Amniotic epithelial cell (primary cell): ENCODE measurements around the gene GSTA3.
"Not testable (repeated sequence)": the region's sequence is repeated elsewhere in the genome, so short reads cannot be mapped to it uniquely, and the experiment has no call there.

Source experiments
- DNase-seq: peaks from one replicate; pipeline ENCODE4 v3.0.0-alpha.2; 2010; ENCODE audit warnings: low read depth

Gene GSTA3

DNA sequence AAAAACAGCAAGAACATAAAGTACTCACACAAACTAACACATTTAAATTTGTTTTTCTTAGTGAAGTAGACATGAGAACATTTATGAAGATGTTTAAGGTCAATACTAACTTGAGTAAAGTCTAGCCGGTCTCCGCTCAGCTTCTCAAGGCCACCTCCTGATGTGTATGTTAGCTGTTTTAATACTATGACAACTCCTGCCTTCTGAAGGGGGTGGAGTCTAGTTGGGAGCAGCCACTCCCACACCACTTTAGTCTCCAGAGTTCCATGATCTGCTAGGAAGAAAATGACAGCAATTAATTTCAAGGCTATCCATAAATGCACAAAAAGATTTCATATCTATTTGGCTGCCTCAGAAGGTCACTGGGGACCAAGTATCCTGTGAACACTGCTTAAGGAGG lies at the start of gene GSTA3:
Gene GSTA3, minus strand, starts transcription at position 168 of the 400 bp plus-strand sequence. CDS start 3,864 bp downstream, outside the sequence.
- DNase-seq: no peak

GRCh38 chr6:52958546-52959255 lies 49.2 kb upstream of the GSTA3 start:
- DNase-seq: no peak

DNA sequence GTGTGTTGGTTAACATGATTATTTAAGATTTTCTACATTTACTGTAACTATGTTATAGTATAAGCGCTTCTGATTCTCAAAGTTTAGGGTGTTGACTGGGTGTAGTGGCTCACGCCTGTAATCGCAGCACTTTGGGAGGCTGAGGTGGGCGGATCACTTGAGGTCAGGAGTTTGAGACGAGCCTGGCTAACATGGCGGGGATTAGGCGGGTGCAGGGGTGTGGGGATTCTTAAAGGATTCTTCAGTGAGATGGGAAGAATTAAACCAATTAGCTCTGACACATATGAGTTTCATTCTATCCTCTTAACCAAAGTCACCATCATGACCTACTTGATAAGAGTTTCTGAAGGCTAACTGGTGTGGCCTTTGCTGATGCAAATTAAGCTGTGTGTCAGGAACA lies 46.4 kb upstream of the GSTA3 start:
- DNase-seq: no peak

DNA sequence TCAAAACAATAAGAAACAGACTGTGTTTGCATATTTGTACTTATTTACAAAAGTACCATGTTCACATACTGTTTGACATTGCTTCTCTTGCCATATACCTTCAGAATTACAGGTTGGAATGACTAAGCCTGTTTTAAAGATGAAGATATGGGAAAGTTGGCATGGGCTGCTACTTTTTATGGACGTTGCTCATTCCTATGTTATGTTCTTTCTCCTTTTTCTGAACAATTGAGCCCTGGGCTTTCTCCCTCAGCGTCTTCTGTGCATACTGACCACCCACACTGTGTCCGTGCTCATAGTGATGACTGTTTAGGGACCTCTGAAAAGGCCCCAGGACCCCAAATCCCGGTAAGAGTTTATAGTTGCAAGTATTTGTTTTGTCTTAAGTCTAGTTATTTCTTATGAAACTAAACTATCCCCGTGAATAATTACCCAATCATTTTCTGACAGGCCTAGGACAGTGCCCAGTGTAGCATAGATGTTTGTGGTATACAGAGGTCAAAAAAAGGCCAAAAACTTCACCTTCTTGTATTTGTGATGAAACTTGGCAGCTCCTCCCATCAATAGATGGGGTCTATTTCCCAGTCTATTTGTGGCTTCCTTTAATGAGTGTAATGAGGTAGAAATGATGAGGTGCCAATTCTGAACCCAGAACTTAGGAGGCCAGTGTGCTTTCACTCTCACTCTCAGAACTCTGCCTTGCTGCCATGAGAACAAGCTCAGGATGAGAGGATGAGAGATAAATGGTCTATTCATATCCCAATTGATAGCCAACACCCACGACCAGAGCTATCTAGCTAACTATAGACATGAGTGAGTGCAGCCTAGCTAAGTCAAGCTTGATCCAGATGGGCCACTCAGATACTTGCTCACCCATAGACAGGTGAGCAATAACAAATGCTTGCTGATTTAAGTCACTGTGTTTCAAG lies 44.7 kb upstream of the GSTA3 start:
- no peak for DNase-seq

GRCh38 chr6:52946306-52946705 lies 36.8 kb upstream of the GSTA3 start:
- DNase-seq: no peak

DNA sequence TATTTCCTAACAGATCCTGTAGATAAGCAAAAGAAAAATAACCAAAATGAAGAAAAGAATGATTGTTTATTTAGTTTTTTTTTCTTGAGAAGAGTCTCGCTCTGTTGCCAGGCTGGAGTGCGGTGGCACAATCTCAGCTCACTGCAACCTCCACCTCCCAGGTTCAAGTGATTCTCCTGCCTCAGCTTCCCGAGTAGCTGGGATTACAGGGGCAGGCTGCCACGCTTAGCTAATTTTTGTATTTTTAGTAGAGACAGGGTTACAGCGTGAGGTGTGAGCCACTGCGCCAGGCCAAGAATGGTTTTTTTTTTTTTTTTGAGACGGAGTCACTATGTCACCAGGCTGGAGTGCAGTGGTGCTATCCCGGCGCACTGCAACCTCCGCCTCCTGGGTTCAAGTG lies 33.3 kb upstream of the GSTA3 start:
- not testable (repeated sequence) for DNase-seq

- DNase-seq: no peak
Observed at GRCh38 chr6:52942221-52942620, 32.7 kb upstream of the GSTA3 start.

- no peak for DNase-seq
Observed at GRCh38 chr6:52937908-52938307, 28.4 kb upstream of the GSTA3 start.

- DNase-seq: peak; percentile 16
Observed at GRCh38 chr6:52933778-52934177, 24.3 kb upstream of the GSTA3 start.

DNA sequence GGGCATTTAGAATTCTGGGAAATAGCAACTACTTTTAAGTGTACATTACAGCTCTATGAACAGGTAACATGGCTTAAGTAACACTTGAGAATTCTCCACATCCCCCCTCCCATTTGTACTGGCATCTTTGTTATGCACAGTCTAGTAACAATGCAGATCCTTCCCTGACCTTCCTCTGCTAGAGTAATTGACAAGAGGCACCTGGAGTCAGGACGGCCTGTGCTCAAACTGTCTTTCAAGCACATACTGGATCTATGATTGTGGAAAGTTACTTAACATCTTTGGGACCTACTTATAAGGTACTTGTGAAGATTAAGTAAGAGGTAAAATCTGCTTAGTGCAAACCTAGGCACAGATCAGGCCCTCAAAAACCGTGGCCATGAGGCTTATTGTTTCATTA lies 21.9 kb upstream of the GSTA3 start:
- no peak for DNase-seq

DNA sequence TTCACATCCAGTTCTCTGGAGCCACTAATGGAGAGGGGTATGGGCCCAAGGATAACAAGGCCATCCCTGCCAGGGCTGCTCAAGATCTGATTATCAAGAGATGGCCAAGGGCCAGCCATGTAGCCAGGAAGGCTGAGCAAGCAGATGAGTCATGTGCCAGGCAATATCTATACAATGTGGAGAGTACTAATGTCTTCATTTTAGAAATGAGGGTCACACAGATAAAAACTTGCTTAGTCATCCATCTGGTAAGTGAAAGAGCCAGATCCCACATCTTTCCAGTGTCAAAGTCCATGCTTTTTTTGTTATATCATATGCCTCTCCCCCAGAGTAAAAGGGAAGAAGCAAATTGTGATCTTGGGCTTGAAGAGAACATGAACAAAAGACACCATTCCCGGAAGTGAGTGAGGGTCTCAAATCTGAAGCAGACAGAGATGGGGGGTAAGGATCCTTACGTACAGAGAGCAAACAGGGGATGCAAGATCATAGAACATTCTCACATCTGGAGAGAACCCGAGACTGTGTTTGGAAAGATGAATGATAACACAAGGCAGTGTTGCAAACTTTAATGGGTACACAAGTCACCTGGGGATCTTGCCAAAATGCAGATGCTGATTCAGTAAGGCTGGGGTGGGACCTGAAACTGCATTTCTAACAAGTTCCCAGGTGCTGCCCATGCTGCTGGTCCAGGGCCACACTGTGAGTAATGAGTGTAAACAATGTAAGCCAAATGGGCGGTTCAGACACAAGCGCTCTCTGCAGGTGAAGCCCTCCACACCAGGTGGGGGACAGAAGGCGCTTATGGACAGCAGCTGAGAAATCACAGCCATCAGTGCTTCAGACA lies 20.0 kb upstream of the GSTA3 start:
- peak; percentile 92 for DNase-seq

- DNase-seq: no peak
Observed at GRCh38 chr6:52927451-52927850, 18.0 kb upstream of the GSTA3 start.

- no peak for DNase-seq
Observed at GRCh38 chr6:52925919-52926792, 16.7 kb upstream of the GSTA3 start.

GRCh38 chr6:52925042-52925441 lies 15.5 kb upstream of the GSTA3 start:
- DNase-seq: no peak

GRCh38 chr6:52923689-52924088 lies 14.2 kb upstream of the GSTA3 start:
- DNase-seq: not testable (repeated sequence)

DNA sequence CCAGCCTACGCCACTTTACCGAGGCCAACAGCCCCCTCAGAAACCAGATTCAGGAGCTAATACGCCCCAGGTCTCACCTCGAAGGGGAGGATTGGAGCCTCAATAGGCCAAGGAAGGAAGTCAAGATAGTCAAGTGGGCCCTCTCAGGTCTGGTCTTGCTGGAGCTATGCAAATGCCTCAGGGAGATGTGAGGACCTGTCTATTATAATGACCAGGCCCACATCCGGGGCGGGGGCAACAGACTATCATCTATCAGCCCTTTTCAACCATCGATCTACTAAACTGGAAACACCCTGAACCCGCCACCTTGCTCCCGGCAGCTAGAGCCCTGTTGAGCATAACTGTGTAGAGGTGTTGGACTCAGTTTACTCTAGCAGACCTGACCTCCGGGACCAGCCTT lies 12.7 kb upstream of the GSTA3 start:
- DNase-seq: no peak

DNA sequence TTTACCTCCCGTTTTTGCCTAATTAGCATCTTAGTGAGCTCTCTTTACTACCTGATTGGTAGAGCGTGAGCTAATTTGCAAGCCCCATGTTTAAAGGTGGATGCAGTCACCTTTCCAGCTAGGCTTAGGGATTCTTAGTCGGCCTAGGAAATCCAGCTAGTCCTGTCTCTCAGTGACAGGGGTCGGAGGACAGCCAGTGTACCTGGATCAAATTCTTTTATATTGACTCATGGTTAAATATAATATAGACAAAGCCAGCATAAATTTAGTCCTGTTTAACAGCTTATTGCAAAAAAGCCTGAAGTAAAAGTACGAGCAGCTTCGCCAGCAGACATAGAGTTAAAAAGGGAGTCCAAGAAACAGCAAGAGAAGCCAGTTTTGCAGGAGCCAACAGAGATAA lies 12.2 kb upstream of the GSTA3 start:
- DNase-seq: no peak

GRCh38 chr6:52919511-52919910 lies 10.0 kb upstream of the GSTA3 start:
- DNase-seq: peak; percentile 52

GRCh38 chr6:52918771-52919170 lies 9.3 kb upstream of the GSTA3 start:
- not testable (repeated sequence) for DNase-seq

- DNase-seq: peak; percentile 29
Observed at GRCh38 chr6:52918027-52918686, 8.7 kb upstream of the GSTA3 start.

GRCh38 chr6:52914516-52914915 lies 5.0 kb upstream of the GSTA3 start:
- no peak for DNase-seq
